Activated CD8-positive, alpha-beta memory T cell treated with anti-CD3 and anti-CD28 coated beads for 36 hours (primary cell): ENCODE results near the gene MYBPHL. TPM values are rescaled to one million over a fixed set of nuclear protein-coding genes. Genes with fewer than 3 reads are reported as not detected.
"Not testable (repeated sequence)": the region's sequence is repeated elsewhere in the genome, so short reads cannot be mapped to it uniquely, and the experiment has no call there.

Experiments used
- CTCF ChIA-PET: fragments of 350-600 bp; sonication (Branson Sonifier 250); formaldehyde crosslinking; loops from one replicate; lab custom pipeline; 2021; ENCODE audit warnings: antibody characterized with exemption; lab: Charles Lee
- POLR2A ChIA-PET: fragments of 350-600 bp; sonication (Branson Sonifier 250); formaldehyde crosslinking; loops from one replicate; lab custom pipeline; 2021; ENCODE audit warnings: antibody characterized with exemption; lab: Charles Lee
- total RNA-seq, 2 experiments: library from RNA; stranded (reverse); gene quantifications; one replicate each; pipeline ENCODE4 v1.2.3, GENCODE V29; 2021

Gene MYBPHL
- total RNA-seq, 2 experiments from 2014 or later: not detected

DNA sequence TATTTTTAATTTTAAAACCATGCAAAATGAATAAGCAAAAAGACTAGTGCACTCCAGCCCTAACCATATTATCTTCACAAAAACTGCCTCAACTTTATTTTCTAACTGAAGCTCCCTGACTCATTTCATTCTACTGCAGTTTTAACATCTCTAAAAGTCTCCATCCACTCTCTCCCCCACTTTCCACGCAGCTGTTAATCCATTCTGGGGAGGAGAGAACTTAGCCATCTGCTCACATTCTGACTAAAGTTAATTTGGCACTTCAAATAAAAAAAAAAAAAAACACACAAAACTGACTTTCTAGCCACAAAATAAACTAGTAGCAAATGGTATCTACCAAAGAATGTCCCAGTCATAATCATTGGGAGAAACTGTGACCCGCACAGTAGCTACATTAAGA lies 5.4 kb upstream of the MYBPHL start:
- ChIA-PET POLR2A (no interaction called here), CTCF (no interaction called here)

GRCh38 chr1:109309347-109309746 lies 2.5 kb upstream of the MYBPHL start:
- CTCF ChIA-PET: no interaction called here
- POLR2A ChIA-PET: no interaction called here

DNA sequence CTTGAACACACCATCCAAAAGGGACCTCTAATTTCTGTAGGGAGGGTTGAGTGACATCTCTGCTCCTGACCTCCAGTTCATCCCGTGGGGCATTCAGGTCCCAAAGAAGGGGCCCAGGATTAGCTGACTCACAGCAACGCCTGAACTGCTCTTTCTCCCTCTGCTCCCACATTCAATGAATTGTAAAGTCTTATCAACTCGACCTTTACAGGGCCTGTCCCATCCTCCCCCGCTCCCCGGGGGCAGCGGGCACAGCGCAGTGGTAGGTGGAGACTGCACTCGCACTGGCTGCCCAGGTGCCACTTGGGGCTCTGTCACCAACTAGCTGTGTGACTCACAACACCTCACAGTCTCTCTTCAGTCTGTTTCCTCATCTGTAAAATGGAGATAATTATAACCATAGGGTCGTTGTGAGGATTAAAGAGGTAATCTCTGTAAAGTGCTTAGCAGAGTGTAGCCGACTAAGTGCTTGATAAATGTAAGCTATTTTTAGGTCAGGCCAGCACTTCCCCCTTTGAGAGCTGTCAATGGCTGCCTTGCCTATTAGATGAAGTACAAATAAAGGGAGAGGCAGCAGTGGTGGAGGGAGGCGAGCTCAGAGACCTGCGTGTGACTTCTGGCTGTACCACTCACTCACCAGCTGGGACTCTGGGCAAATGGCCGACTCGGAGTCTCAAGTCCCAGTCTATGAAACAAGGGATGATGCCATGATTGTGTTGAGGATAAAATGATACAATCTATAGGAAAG lies 637 bp upstream of the MYBPHL start:
- CTCF ChIA-PET: no interaction called here
- POLR2A ChIA-PET: no interaction called here

- POLR2A ChIA-PET, CTCF ChIA-PET: not testable (repeated sequence)
Observed at GRCh38 chr1:109305991-109306390, 820 bp downstream of the MYBPHL start.

DNA sequence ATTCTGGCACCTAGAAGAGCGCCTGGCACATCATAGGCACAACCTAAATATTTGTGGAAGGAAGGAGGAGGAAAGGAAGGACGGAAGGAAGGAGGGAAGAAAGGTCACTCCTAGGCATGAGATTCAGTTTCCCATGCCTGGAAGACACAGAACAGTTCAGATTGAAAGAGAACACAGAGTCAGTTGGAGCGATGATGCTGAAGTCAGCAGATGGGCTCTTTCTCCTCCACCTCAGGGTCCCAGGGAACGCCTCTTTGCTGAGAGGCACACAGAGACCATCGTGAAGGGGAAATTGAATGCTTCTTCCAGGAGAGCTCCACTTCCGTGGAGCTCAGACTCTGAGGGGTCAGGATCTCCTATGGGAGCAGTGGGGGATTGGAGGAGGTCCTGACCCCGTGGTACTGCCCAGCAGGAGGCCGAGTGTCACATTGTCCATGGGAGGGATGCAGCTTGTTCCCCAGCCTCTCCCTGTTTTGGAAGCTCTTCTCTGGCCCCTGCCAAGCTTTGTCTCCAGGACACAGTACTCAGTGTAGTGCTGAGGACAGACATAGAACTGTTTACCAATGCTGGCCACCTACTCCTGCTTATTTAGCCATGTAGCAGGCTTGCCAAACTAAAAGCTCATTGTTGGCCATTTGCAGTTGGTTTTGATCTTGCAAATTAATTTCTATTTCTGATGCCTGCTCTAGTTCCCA lies 2.4 kb downstream of the MYBPHL start:
- POLR2A ChIA-PET: no interaction called here
- CTCF ChIA-PET: no interaction called here

DNA sequence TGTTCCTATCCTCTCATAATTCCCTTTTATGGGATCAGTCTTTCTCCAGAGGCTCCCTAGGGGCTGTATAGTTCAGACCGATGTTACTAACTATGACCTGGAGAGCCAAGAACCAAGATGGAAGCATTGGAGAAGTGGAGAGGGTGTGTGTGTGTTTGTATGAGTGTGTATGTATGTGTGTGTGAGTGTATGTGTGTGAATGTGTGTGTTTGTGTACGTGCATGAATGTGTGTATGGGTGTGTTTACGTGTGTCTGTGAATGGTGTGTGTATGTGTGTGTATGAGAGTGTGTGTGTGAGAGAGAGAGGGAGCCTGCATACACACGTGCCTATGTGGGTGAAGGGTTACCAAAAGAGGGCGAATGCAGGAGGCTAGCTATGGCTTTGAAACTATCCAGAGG lies 4.9 kb downstream of the MYBPHL start:
- POLR2A ChIA-PET: no interaction called here
- CTCF ChIA-PET: no interaction called here

- CTCF ChIA-PET: no interaction called here
Observed at GRCh38 chr1:109300650-109301151, 6.1 kb downstream of the MYBPHL start.

GRCh38 chr1:109299558-109300343 lies 7.1 kb downstream of the MYBPHL start:
- POLR2A ChIA-PET: no interaction called here

More at GRCh38 chr1:109300650-109301151, 6.1 kb downstream of the MYBPHL start:
- POLR2A ChIA-PET: no interaction called here

GRCh38 chr1:109298666-109299557 lies 7.9 kb downstream of the MYBPHL start:
- CTCF ChIA-PET: no interaction called here
- POLR2A ChIA-PET: no interaction called here

More at GRCh38 chr1:109299558-109300343, 7.1 kb downstream of the MYBPHL start:
- CTCF ChIA-PET: no interaction called here

GRCh38 chr1:109296782-109297181 lies 10.0 kb downstream of the MYBPHL start:
- CTCF ChIA-PET: interaction anchor here (1.7 kb wide), 1 partner anchor 19 kb away, joined by 5 read pairs; no protein-coding TSS in a partner anchor
- POLR2A ChIA-PET: no interaction called here

DNA sequence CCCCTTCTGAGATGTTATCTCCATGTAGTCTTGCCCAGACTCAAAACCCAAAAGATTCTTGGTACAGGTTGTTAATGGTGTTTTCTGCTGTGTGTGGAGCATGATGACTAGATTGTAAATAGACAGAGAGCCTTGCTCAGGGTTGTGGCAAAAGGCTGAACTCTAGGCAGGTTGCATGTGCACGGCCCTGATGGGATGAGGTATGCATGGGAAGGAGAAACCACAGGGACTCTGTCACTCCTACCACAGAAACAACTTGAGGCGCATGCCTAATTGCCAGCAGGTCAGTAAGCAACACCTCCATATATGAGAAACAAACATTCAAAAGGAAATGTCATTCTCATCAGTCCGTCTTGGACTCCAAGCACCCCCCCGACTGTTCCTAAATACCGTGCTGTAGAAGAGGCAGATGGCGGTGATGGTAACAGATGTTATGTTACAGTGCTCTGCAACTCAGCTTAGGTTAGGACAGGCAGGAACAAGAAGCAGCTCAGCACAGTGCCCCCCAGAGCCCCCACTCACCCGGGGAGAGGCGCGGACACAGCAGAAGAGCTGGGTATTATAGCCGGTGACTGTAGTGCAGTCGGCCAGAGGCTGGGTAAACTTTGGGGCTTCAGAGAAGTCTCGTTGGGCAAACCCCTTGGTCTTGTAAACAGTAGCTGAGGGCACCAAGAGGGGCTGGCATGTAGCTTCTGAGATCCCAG lies 10.9 kb downstream of the MYBPHL start:
- POLR2A ChIA-PET: no interaction called here
- CTCF ChIA-PET: interaction anchor here (1.2 kb wide), 1 partner anchor 19 kb away, joined by 3 read pairs; no protein-coding TSS in a partner anchor

DNA sequence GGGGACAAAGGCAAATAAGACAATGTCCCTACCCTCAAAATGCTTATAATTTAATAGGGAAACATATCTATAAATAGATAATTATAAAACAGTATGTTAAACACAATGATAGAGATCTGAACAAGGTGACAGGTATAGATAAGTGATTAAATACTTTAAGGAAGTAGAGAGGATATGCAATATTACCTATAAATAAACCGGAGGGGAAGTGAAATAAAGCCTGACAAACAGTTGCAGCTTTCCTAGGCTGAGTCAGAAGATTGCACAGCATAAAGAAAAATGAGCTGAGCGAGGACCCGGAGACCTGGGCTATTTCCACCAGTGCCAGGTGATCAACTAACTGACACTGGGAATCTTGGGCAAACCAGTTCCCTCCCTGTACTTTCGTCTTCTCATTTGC lies 12.3 kb downstream of the MYBPHL start:
- ChIA-PET POLR2A (no interaction called here), CTCF (no interaction called here)

DNA sequence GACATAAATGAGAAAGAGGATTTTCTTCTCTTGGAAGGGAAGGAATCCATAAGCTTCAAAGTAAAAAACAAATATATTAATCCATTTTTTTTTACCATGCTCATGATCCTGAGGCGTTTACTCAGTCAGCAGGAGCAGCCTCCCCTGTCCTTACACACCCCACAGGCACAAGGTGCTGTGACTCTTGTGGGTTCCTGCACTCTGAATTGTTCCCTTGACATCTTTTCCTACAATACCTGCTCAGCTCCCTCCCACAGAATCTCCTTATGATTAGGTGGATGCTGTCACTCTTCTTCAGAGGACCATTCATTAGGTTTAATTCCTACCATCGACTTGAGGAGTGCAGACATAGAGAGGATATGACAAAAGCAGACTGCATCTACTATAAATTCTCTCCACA lies 13.8 kb downstream of the MYBPHL start:
- POLR2A ChIA-PET: no interaction called here
- CTCF ChIA-PET: no interaction called here

GRCh38 chr1:109292364-109292763 lies 14.4 kb downstream of the MYBPHL start:
- ChIA-PET CTCF (no interaction called here), POLR2A (no interaction called here)

DNA sequence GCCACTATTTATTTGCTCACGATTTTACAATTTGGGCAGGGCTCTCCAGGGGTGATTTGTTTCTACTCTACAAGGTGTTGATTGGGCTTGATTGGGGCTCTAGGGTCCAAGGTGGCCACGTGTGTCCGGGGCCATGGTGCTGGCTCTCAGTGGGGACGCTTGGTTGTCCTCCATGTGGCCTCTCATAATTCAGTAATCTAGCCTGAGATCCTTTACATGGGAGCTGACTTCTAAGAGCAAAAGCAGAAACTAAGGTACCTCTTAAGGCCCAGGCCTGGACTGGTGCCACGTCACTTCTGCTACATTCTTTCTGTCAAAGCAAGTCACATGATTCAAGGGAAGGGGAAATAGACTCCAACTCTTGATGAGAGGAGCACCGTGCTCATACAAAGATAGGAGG lies 15.8 kb downstream of the MYBPHL start:
- ChIA-PET POLR2A (no interaction called here), CTCF (interaction anchor here (0.9 kb wide), 1 partner anchor 61 kb away, joined by 3 read pairs; no protein-coding TSS in a partner anchor)

DNA sequence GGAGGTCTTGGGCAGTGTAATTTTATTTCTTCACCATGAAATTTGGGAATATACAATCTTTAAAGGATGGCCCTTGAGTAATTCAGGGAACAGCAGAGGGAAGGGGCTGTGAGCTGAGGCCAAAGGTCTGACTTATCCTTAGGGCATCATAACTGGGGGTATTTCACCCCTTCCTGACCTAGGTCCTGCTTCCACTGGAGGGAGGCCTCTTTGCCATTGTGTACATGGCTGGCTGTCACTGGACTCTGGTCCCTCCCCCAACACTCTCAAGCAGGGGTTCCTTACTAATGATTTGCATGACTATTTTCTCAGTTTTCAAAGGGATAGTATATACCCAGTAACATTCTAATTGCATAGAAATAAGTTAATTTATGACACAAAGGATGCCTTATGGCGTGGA lies 16.7 kb downstream of the MYBPHL start:
- POLR2A ChIA-PET: no interaction called here
- CTCF ChIA-PET: no interaction called here

- CTCF ChIA-PET: interaction anchor here (0.7 kb wide), 2 partner anchors 331 to 885 kb away, joined by 5 read pairs; no protein-coding TSS in a partner anchor
- POLR2A ChIA-PET: not testable (repeated sequence)
Observed at GRCh38 chr1:109286762-109287161, 20.0 kb downstream of the MYBPHL start.
